ENCODE measurements around the gene BSN. TPM values are rescaled to one million over a fixed set of nuclear protein-coding genes. Genes with fewer than 3 reads are reported as not detected.

The BSN gene, protein sequence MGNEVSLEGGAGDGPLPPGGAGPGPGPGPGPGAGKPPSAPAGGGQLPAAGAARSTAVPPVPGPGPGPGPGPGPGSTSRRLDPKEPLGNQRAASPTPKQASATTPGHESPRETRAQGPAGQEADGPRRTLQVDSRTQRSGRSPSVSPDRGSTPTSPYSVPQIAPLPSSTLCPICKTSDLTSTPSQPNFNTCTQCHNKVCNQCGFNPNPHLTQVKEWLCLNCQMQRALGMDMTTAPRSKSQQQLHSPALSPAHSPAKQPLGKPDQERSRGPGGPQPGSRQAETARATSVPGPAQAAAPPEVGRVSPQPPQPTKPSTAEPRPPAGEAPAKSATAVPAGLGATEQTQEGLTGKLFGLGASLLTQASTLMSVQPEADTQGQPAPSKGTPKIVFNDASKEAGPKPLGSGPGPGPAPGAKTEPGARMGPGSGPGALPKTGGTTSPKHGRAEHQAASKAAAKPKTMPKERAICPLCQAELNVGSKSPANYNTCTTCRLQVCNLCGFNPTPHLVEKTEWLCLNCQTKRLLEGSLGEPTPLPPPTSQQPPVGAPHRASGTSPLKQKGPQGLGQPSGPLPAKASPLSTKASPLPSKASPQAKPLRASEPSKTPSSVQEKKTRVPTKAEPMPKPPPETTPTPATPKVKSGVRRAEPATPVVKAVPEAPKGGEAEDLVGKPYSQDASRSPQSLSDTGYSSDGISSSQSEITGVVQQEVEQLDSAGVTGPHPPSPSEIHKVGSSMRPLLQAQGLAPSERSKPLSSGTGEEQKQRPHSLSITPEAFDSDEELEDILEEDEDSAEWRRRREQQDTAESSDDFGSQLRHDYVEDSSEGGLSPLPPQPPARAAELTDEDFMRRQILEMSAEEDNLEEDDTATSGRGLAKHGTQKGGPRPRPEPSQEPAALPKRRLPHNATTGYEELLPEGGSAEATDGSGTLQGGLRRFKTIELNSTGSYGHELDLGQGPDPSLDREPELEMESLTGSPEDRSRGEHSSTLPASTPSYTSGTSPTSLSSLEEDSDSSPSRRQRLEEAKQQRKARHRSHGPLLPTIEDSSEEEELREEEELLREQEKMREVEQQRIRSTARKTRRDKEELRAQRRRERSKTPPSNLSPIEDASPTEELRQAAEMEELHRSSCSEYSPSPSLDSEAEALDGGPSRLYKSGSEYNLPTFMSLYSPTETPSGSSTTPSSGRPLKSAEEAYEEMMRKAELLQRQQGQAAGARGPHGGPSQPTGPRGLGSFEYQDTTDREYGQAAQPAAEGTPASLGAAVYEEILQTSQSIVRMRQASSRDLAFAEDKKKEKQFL (N-terminal part only)
- total RNA-seq: under 0.01 TPM in 2 replicates

DNA sequence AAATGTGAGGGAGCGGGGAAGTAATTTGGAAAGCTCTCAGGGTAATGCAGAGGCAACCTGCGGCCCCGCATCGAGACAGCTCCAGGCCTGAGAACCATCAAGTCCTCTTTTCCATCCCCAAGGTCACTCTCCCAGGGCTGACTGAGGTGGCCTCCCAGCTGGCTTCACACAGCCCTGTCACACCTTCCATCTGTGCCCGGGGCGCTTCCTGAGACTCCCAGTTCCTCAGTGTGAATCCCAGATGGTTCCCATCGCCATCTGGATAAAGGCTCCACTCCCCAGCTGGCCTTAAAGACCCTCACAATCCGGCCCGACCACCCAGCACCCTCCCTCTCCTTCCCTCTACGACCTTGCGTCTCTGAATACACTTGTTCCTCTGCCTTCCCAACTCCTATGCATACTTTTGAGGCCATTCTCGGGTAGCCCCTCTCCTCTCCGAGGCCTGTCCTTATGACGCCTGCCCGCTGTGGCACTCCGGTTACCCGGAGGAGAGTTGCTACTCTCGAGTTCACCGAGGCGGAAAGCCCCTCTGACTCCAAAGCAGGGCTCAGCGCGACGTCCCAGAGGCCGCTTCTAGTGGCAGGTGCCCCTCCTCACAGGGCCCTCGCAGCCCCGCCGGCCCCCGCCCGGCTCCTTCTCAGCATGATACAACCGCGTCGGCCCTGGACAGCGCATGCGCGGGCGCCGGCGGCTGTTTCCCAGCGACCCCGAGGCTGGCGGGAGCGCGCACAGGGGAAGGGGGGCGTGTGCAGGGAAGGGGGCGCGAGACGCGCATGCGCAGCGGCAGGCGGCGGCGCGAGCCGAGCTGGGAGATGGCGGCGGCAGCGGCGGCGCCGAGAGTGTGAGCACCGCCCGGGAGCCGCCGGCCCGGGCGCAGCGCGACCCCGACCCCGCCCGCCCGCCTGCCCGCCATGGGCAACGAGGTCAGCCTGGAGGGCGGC is at the start of gene BSN:
BSN (plus strand) TSS at position 786 of the 941 bp plus-strand sequence; CDS start at position 912, 126 bp downstream.

GRCh38 chr3:49673715-49674496 is 119.6 kb downstream of the BSN start, which contains the start of gene APEH:
TSS of gene APEH (plus strand) at chr3:49674351. CDS start at chr3:49674402, 51 bp downstream.

DNA sequence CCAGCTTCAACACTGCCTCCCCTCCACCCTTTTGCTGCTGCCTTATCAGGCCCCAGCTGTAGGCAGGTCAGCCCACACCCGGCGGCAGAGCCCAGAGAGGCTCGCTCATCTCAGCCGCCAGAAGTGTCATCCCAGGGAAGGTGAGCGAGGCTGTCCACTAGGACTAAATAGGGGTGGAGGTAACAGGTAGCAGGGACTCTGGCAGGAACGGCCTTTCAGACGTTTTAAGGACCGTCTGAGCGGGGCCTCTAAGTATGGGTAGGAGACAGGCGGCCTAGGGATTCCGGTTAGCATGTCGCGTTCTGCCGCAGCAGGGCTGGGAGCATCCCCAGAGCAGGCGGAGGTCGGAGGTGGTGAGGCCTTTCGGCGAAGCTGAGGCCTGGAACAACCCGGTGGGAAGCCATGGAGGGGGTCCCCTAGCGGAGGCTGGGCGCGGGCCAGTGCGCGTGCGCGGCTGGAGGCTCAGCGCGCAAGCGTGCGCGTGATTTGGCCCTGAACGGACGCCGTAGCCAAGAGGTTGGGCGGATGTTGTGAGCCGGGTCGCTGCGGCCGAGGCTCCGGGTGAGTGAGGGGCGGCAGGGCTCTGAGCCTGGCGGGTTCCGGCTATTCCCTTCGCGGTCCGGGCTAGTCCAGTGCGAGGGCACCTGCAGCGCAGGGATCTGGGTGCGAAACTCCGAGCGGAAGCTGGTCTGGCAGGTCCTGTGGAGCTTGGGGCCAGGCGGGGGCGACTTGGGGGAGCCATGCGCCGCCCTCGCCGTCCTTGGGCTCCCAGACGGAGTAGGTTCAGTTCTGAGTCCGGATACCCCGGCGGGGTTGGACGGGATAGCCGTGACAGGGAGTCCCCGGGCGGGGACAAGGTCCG is 135.0 kb downstream of the BSN start, which contains the start of the genes MST1 and RNF123:
MST1 (minus strand) TSS at position 429 of the 862 bp plus-strand sequence. CDS start 783 bp downstream, outside the sequence.
RNF123 (plus strand) TSS at position 512 of the 862 bp plus-strand sequence. CDS start 1,609 bp downstream, outside the sequence.

DNA sequence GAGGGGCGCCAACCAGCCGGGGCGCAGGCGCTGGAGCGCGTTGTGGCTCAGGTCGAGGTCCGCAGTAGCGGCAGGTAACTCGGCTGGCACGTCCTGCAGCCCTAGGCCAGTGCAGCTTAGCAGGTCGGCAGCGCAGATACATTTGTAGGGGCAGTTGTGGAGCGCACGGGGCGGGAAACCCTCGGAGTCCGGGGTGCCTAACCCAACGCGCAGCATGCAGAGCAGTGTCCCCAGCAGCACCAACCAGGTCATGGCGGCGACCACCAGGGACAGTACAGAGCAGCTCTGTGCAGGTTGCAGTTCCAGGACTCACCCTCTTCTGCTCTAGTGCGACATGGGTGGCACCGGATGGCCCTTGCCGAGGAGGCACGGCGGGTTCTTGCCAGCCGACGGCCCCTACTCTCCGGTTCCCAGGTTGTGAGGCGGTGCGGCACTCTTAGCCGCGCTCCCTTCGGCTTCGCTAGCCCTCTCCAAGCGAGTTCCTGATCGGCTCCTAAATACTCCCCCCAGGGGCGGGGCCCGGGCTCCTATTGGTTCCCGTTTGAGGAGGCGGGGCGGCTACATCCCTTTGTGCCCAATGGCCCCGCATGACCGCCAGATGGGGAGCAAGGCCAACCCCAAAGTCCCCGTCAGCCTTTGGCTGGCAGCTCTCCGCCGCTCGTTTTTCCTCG is 165.1 kb downstream of the BSN start, which contains the start of gene AMIGO3:
AMIGO3 (minus strand) TSS at position 471 of the 671 bp plus-strand sequence; CDS start at position 252, 219 bp downstream.

Other genes with a start within 250 kb of the BSN start
- gene USP4, start 214.4 kb upstream of the BSN start, total RNA-seq: 15.5 and 25.7 TPM in 2 replicates
- gene GPX1, start 196.1 kb upstream of the BSN start, total RNA-seq: 125 and 294 TPM in 2 replicates
- gene RHOA, start 142.5 kb upstream of the BSN start, total RNA-seq: 574 and 667 TPM in 2 replicates
- 24.8 and 35.9 TPM in 2 replicates for gene TCTA, start 142.1 kb upstream of the BSN start, total RNA-seq
- gene AMT, start 132.0 kb upstream of the BSN start, total RNA-seq: 0.38 and 0.85 TPM in 2 replicates
- gene NICN1, start 125.2 kb upstream of the BSN start, total RNA-seq: 2.0 and 2.5 TPM in 2 replicates
- gene DAG1, start 84.2 kb upstream of the BSN start, total RNA-seq: 39.5 and 53.8 TPM in 2 replicates
- gene APEH, start 119.9 kb downstream of the BSN start, total RNA-seq: 127 and 160 TPM in 2 replicates
- 1.5 and 6.5 TPM in 2 replicates for gene MST1, start 135.0 kb downstream of the BSN start, total RNA-seq
- gene RNF123, start 135.1 kb downstream of the BSN start, total RNA-seq: 21.3 and 22.3 TPM in 2 replicates
- 0.28 TPM in 1 of 2 replicates, not detected in the other for gene AMIGO3, start 165.2 kb downstream of the BSN start, total RNA-seq
- 28.5 and 70.7 TPM in 2 replicates for gene GMPPB, start 169.5 kb downstream of the BSN start, total RNA-seq
- gene IP6K1, start 232.1 kb downstream of the BSN start, total RNA-seq: 27.6 and 39.5 TPM in 2 replicates
- not detected in 2 replicates for gene CDHR4, start 245.4 kb downstream of the BSN start, total RNA-seq
- gene INKA1, start 248.8 kb downstream of the BSN start, total RNA-seq: 4.6 and 5.4 TPM in 2 replicates

All from regular cardiac myocyte (primary cell).